ENCODE data around the gene OBSL1. TPM values are rescaled to one million over a fixed set of nuclear protein-coding genes. Genes with fewer than 3 reads are reported as not detected.
A peak's percentile ranks its signal among the peaks of the same experiment; 100 is the strongest.

The OBSL1 gene
- total RNA-seq, 1 experiment from 2014 or later, result 82.7 TPM

GRCh38 chr2:219598308-219599078 is 27.2 kb upstream of the OBSL1 start:
- DNase-seq (ENCODE audit: low read depth), result no peak
- in situ Hi-C loops (cut with HindIII; ENCODE audit: low pct_unique_long_range_greater_than_20kb, low sequenced_read_pairs), result no loop called here

GRCh38 chr2:219597552-219598307 is 26.4 kb upstream of the OBSL1 start, which contains the start of gene STK11IP:
STK11IP (plus strand) TSS chr2:219597857; CDS start chr2:219598120, 263 bp downstream.
- in situ Hi-C loops (cut with HindIII; ENCODE audit: low pct_unique_long_range_greater_than_20kb, low sequenced_read_pairs), result no loop called here
- peak; percentile 98 for DNase-seq (ENCODE audit: low read depth)

- DNase-seq (ENCODE audit: low read depth), result no peak
- in situ Hi-C loops (cut with HindIII; ENCODE audit: low pct_unique_long_range_greater_than_20kb, low sequenced_read_pairs), result no loop called here
These were observed 25.7 kb upstream of the OBSL1 start for GRCh38 chr2:219596954-219597551.

- in situ Hi-C loops (cut with HindIII; ENCODE audit: low pct_unique_long_range_greater_than_20kb, low sequenced_read_pairs), result no loop called here
- no peak for DNase-seq (ENCODE audit: low read depth)
These were observed 23.9 kb upstream of the OBSL1 start for GRCh38 chr2:219595256-219595655.

- DNase-seq (ENCODE audit: low read depth), result no peak
- in situ Hi-C loops (cut with HindIII; ENCODE audit: low pct_unique_long_range_greater_than_20kb, low sequenced_read_pairs), result no loop called here
These were observed 21.8 kb upstream of the OBSL1 start for GRCh38 chr2:219593154-219593553.

GRCh38 chr2:219592736-219593135 is 21.4 kb upstream of the OBSL1 start:
- in situ Hi-C loops (cut with HindIII; ENCODE audit: low pct_unique_long_range_greater_than_20kb, low sequenced_read_pairs), result no loop called here
- no peak for DNase-seq (ENCODE audit: low read depth)

DNA sequence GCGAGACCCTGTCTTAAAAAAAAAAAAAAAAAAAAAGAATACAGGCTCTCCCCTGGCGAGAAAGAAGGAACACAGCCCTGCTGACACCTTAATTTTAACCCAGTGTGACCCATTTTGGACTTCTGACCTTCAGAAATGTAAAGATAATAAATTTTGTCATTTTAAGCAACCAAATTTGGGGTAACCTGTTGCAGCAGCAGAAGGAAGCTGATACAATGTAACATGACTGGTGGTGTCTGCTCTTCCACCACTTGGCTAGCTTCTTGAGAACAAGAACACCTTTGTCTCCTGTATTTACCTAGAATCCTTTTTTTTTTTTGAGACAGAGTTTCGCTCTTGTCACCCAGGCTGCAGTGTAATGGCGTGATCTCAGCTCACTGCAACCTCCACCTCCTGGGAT is 19.8 kb upstream of the OBSL1 start:
- DNase-seq (ENCODE audit: low read depth), result no peak
- in situ Hi-C loops (cut with HindIII; ENCODE audit: low pct_unique_long_range_greater_than_20kb, low sequenced_read_pairs), result no loop called here

GRCh38 chr2:219581346-219581745 is 10.0 kb upstream of the OBSL1 start:
- no peak for DNase-seq (ENCODE audit: low read depth)
- in situ Hi-C loops (cut with HindIII; ENCODE audit: low pct_unique_long_range_greater_than_20kb, low sequenced_read_pairs), result no loop called here

DNA sequence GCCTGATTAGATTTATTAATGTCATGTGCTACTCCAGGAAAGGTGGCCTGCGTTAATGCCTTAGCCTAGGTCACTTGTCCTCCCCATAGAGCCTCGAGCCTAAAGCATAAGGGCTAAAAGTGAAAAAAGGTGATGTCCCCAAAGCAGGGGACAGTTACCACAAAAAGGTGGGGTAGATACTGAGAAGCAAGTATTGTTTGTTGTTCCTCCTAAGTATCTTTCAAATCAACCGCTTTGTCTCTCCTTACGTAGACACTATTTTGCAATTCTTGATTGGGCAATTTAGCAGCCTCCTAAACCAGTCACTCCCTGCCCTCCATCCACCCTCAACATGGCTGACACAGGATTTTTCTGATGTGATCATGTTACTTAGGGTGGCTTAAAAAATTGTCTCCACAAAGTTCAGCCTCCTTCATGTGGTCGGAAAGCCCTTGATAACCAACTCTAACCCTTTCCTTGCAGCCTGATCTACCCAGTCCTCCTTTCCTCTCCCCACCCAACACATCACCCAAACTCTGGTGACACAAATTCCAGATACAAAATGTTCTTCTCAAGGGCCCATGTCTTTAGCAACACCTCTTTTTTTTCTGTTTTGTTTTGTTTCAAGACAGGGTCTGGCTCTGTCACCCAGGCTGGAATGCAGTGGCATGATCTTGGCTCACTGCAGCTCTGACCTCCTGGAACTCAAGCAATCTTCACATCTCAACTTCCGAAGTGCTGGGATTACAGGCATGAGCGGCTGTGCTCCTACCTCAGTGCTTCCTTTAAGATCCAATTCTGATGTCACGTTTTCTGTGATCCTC is 7.7 kb upstream of the OBSL1 start:
- in situ Hi-C loops (cut with HindIII; ENCODE audit: low pct_unique_long_range_greater_than_20kb, low sequenced_read_pairs), result no loop called here
- DNase-seq (ENCODE audit: low read depth), result no peak

DNA sequence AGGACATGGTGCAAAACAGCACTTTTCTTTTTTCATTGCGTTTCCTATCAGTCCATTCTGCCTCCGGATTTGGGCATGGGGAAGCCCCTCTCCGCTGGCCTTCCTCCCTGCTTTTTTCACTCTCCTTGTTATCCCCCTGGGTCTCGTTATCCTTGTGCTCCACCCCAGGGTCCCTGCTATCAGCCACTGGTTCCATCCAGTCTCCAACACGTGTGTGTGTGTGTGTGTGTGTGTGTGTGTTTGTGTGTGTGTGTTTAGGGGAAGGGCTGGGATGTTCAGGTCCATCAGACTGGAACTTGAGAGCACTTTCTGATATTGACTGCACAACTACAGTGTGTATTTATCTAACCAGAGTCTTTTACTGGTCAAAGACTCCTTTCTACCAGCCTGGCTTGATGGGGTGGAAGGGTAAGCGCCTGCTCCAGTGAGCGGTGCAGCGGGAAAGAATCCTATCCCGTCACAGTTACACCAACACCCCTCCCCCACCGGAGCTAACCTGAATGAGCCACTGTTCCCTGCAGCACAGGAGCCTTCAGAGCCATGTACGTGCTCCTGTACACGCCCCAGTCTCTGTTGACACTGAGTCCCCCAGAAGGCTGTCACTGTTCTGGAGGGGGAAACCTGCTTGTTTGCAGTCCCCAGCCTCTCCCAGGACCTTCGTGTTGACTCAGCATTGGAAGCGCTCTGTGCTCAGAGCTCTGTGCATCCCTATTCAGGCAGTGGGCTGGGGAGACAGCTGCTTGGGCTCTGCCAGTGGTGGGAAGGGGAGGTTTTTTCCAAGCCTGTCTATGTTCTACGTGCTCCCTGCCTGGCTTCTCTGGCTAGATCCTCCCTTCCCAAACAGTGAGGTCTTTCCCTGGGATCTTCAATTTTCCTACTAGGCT is 5.4 kb upstream of the OBSL1 start:
- peak; percentile 81 for DNase-seq (ENCODE audit: low read depth)
- in situ Hi-C loops (cut with HindIII; ENCODE audit: low pct_unique_long_range_greater_than_20kb, low sequenced_read_pairs), result no loop called here

DNA sequence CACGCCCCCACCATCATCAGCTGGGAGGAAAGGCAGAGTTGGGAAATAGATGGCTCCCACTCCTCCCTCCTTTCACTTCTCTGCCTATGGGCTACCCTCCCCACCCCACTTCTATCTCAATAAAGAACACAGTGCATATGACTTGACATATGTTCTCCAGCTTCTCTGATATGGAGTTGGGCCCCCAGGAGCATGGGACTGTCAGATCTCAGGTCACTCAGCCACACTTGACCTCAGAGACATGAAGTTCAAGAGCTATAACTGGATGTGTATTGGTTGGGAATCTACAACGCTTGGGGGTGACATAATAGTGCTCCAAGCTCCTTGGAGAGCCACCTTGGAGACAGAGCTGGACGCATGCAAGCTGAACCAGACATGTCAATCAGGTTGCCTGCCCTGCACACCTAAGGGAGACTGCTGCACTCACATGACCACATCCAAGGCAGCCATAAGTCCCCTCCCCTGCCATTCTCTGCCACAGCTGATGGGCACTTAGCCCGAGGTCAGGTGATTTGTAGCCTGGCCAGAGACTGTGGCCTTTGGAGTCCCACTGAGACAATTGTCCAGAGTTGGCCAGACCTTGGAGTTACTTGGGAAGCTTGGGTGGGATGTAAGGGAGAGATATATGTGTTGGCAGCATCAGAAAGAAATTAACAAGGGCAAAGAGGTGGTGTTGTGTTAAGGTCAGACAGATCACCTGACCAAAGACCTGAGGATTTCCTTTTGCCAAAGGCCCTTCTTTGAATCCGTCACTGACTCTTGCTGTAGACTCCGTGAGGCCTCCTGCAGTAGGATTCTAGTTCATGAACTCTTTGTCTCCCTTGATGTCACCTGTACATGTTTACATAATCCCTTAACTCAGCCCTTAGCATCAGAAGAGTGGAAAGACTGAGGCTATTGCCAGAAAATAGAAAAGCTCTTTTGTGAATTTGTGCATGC is 4.5 kb upstream of the OBSL1 start:
- in situ Hi-C loops (cut with HindIII; ENCODE audit: low pct_unique_long_range_greater_than_20kb, low sequenced_read_pairs), result no loop called here
- no peak for DNase-seq (ENCODE audit: low read depth)

DNA sequence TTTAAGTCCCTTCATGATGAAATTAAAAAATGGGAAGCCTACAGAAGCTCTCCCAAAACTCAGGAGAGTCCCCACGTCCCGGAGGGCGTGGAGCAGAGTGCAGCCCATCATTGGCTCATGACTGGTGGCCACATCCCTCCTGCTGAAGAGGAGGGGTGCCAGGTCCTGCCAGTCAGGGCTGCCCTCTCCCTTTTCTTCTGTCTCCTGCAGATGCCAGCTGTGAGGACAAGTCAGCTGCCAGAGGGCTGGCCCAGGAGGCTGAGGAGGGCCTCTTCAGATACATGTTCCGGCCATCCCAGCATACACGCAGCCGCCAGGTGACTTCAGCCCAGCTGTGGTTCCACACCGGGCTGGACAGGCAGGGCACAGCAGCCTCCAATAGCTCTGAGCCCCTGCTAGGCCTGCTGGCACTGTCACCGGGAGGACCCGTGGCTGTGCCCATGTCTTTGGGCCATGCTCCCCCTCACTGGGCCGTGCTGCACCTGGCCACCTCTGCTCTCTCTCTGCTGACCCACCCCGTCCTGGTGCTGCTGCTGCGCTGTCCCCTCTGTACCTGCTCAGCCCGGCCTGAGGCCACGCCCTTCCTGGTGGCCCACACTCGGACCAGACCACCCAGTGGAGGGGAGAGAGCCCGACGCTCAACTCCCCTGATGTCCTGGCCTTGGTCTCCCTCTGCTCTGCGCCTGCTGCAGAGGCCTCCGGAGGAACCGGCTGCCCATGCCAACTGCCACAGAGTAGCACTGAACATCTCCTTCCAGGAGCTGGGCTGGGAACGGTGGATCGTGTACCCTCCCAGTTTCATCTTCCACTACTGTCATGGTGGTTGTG is 3.4 kb upstream of the OBSL1 start:
- peak; percentile 14 for DNase-seq (ENCODE audit: low read depth)
- in situ Hi-C loops (cut with HindIII; ENCODE audit: low pct_unique_long_range_greater_than_20kb, low sequenced_read_pairs), result no loop called here

- in situ Hi-C loops (cut with HindIII; ENCODE audit: low pct_unique_long_range_greater_than_20kb, low sequenced_read_pairs), result no loop called here
- DNase-seq (ENCODE audit: low read depth), result no peak
These were observed 1.8 kb upstream of the OBSL1 start for GRCh38 chr2:219573166-219573565.

- no peak for DNase-seq (ENCODE audit: low read depth)
- in situ Hi-C loops (cut with HindIII; ENCODE audit: low pct_unique_long_range_greater_than_20kb, low sequenced_read_pairs), result no loop called here
These were observed 1.1 kb upstream of the OBSL1 start, which contains the start of gene INHA for GRCh38 chr2:219572237-219573001. INHA (plus strand) TSS chr2:219572310; CDS start chr2:219572375, 65 bp downstream.

DNA sequence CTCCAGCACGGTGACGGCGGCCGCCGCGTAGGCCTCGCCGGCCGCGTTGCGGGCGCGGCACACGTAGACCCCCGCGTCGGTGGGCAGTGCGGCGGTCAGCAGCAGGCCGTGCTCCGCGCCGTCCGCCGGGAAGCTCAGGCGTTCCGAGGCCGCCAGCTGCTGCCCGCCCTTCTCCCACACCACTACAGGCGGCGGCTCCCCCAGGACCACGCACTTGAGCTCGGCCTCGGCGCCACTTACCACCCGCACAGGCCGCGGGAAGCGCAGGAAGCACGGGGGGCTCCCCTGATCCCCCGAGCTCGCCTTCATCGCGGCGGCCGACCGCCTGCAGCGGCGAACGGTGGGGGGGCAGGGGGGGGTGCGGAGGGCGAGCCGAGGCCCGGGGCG is 422 bp downstream of the OBSL1 start:
- in situ Hi-C loops (cut with HindIII; ENCODE audit: low pct_unique_long_range_greater_than_20kb, low sequenced_read_pairs), result no loop called here
- DNase-seq (ENCODE audit: low read depth), result peak; percentile 27
